HepG2 (cell line): ENCODE results near the gene TIMM44. TPM values are rescaled to one million over a fixed set of nuclear protein-coding genes. Genes with fewer than 3 reads are reported as not detected.

Experiments used
- ADNP ChIP-seq: sonication (generic); formaldehyde crosslinking; IDR thresholded peaks from 2 replicates; pipeline ENCODE4 v1.4.0; 2020; ENCODE audit warnings: missing genetic modification reagents
- ATF3 ChIP-seq: sonication (generic); formaldehyde crosslinking; IDR thresholded peaks from 2 replicates; pipeline ENCODE4 v1.4.0; 2020; ENCODE audit warnings: missing genetic modification reagents
- CCDC6 ChIP-seq: sonication (generic); formaldehyde crosslinking; IDR thresholded peaks from 2 replicates; pipeline ENCODE4 v1.8.1; 2022; ENCODE audit warnings: mild to moderate bottlenecking, missing genetic modification reagents, moderate library complexity
- E2F2 ChIP-seq: sonication (generic); formaldehyde crosslinking; IDR thresholded peaks from 2 replicates; pipeline ENCODE4 v1.4.0; 2020; ENCODE audit warnings: missing genetic modification reagents, borderline replicate concordance
- HINFP ChIP-seq: sonication (generic); formaldehyde crosslinking; IDR thresholded peaks from 2 replicates; pipeline ENCODE4 v1.4.0; 2020; ENCODE audit warnings: low read depth, mild to moderate bottlenecking, missing genetic modification reagents
- KLF12 ChIP-seq: sonication (generic); formaldehyde crosslinking; IDR thresholded peaks from 2 replicates; pipeline ENCODE4 v1.4.0; 2020; ENCODE audit warnings: missing genetic modification reagents, borderline replicate concordance
- MXI1 ChIP-seq: IDR thresholded peaks from 3 replicates; pipeline ENCODE4 v1.6.1; 2012; ENCODE audit warnings: low read depth, low read length, inconsistent platforms, borderline replicate concordance
- SAFB2 ChIP-seq: sonication (generic); formaldehyde crosslinking; IDR thresholded peaks from 2 replicates; pipeline ENCODE4 v1.5.1; 2020; ENCODE audit warnings: missing genetic modification reagents, low read depth, mild to moderate bottlenecking, borderline replicate concordance
- SNAPC4 ChIP-seq: sonication (generic); formaldehyde crosslinking; IDR thresholded peaks from 2 replicates; pipeline ENCODE4 v1.4.0; 2020; ENCODE audit warnings: mild to moderate bottlenecking, missing genetic modification reagents
- TMF1 ChIP-seq: sonication (generic); formaldehyde crosslinking; IDR thresholded peaks from 2 replicates; pipeline ENCODE4 v1.8.1; 2022; ENCODE audit warnings: low read depth, missing genetic modification reagents
- TOE1 ChIP-seq: sonication (generic); formaldehyde crosslinking; IDR thresholded peaks from 2 replicates; pipeline ENCODE4 v1.4.0; 2020; ENCODE audit warnings: mild to moderate bottlenecking, missing genetic modification reagents
- TP53 ChIP-seq: sonication (generic); formaldehyde crosslinking; conservative IDR thresholded peaks from 2 replicates; pipeline ENCODE4 v1.4.0; 2020; ENCODE audit warnings: missing genetic modification reagents
- ZFYVE20 ChIP-seq: sonication (generic); formaldehyde crosslinking; IDR thresholded peaks from 2 replicates; pipeline ENCODE4 v1.8.0; 2023; ENCODE audit warnings: low read depth, mild to moderate bottlenecking, moderate library complexity, missing genetic modification reagents, borderline replicate concordance
- ZMAT5 ChIP-seq: sonication (generic); formaldehyde crosslinking; IDR thresholded peaks from 2 replicates; pipeline ENCODE4 v1.5.0; 2020; ENCODE audit warnings: mild to moderate bottlenecking, low read depth, missing genetic modification reagents, borderline replicate concordance
- ZNF589 ChIP-seq: sonication (generic); formaldehyde crosslinking; conservative IDR thresholded peaks from 2 replicates; pipeline ENCODE4 v1.8.0; 2022; ENCODE audit warnings: mild to moderate bottlenecking, moderate library complexity, missing genetic modification reagents
- ZNF768 ChIP-seq: sonication (generic); formaldehyde crosslinking; IDR thresholded peaks from 2 replicates; pipeline ENCODE4 v1.4.0; 2020; ENCODE audit warnings: missing genetic modification reagents
- ZNF841 ChIP-seq: sonication (generic); formaldehyde crosslinking; IDR thresholded peaks from 2 replicates; pipeline ENCODE4 v1.8.1; 2023; ENCODE audit warnings: missing genetic modification reagents, borderline replicate concordance
- ZSCAN20 ChIP-seq: sonication (generic); formaldehyde crosslinking; IDR thresholded peaks from 2 replicates; pipeline ENCODE4 v1.4.0; 2020; ENCODE audit warnings: missing genetic modification reagents, mild to moderate bottlenecking, borderline replicate concordance
- ZSCAN25 ChIP-seq: sonication (generic); formaldehyde crosslinking; IDR thresholded peaks from 2 replicates; pipeline ENCODE4 v1.8.0; 2022; ENCODE audit warnings: mild to moderate bottlenecking, missing genetic modification reagents
- polyA plus RNA-seq, 8 experiments: library from polyadenylated mRNA; depleted of rRNA in 3 of 8; stranded (reverse) in 7 of 8; unstranded in 1 of 8; fragments of >200 nt; fragmentation: Illumina TruSeq in 4 of 8; extraction: Trizol in 4 of 8; gene quantifications; 2 replicates each; pipeline versions ENCODE4 v1.2.1 to v1.2.3, GENCODE V29; 2011 to 2016; ENCODE audit warnings: low read depth in 4 of 8, missing spikeins in 1 of 8, mixed read lengths in 1 of 8; ENCODE audit not compliant: insufficient read depth in 1 of 8
- total RNA-seq, 5 experiments: library from RNA; depleted of rRNA; stranded (reverse); fragments of >200 nt; fragmentation: Illumina TruSeq; extraction: Trizol; gene quantifications; 2 replicates each; pipeline ENCODE4 v1.2.3, GENCODE V29; 2016; ENCODE audit warnings: low read depth in 1 of 5

Gene TIMM44
- total and polyA plus RNA-seq, 2 of the 13 experiments (the other 11 are each of a cell fraction or from before 2014, with no cell fraction given): 42.9 to 72.6 TPM

- TF ChIP-seq ATF3 (CRISPR knock-in tag): peak; percentile 46; the same call in 1 of the 2 replicates
- peak; percentile 81; the same call in 1 of the 2 replicates for TF ChIP-seq KLF12 (CRISPR knock-in tag)
- TF ChIP-seq ZFYVE20 (CRISPR knock-in tag): no peak
- TF ChIP-seq TOE1 (CRISPR knock-in tag): 0 out of 2 replicates have a peak, but pooled peaks have one; percentile 31
- 0 out of 2 replicates have a peak, but pooled peaks have one; percentile 41 for TF ChIP-seq ZNF589 (CRISPR knock-in tag)
- TF ChIP-seq ZNF768 (CRISPR knock-in tag): peak; percentile 36; the same call in 1 of the 2 replicates
- peak; percentile 68; the same call in 1 of the 2 replicates for TF ChIP-seq ZSCAN25 (CRISPR knock-in tag)
- TF ChIP-seq ZMAT5 (CRISPR knock-in tag): no peak
- no peak for TF ChIP-seq ADNP
- peak; percentile 86 for TF ChIP-seq SAFB2
- TF ChIP-seq E2F2: no peak
- peak; percentile 84; the same call in 1 of the 2 replicates for TF ChIP-seq CCDC6 (CRISPR knock-in tag)
- TF ChIP-seq HINFP (CRISPR knock-in tag): 0 out of 2 replicates have a peak, but pooled peaks have one; percentile 59
- TF ChIP-seq TP53 (CRISPR knock-in tag): no peak
- no peak for TF ChIP-seq SNAPC4 (CRISPR knock-in tag)
- TF ChIP-seq ZSCAN20: no peak
- peak; percentile 23 for TF ChIP-seq TMF1 (CRISPR knock-in tag)
- TF ChIP-seq MXI1: peak; percentile 86; the same call in 1 of the 3 replicates
- no peak for TF ChIP-seq ZNF841
These were observed 40.0 kb downstream of the TIMM44 start, which contains the start of gene MAP2K7 (continued) for GRCh38 chr19:7903244-7904073.
